Panc1 (cell line): ENCODE results near the gene PTPN9. TPM values are rescaled to one million over a fixed set of nuclear protein-coding genes. Genes with fewer than 3 reads are reported as not detected.
"Not testable (repeated sequence)": the region's sequence is repeated elsewhere in the genome, so short reads cannot be mapped to it uniquely, and the experiment has no call there.

Experiments used
- ATAC-seq: fragments of 200-7000 bp; cut with Tn5 transposase; 2 replicates; pipeline ENCODE4 v1.9.1; 2020; ENCODE audit warnings: mild to moderate bottlenecking, moderate library complexity
- BruUV-seq: library from RNA; stranded (reverse); fragments of 400-500 nt; replicated peaks from 2 replicates; lab custom pipeline; 2021; lab: Mats Ljungman, UMichigan
- CTCF ChIA-PET: fragments of 300-600 bp; sonication (Branson Sonifier 250); formaldehyde crosslinking; loops from one replicate; lab custom pipeline; 2022; ENCODE audit warnings: antibody characterized with exemption; lab: Charles Lee
- POLR2A ChIA-PET: fragments of 300-600 bp; sonication (Branson Sonifier 250); formaldehyde crosslinking; loops from one replicate; lab custom pipeline; 2022; ENCODE audit warnings: antibody characterized with exemption; lab: Charles Lee
- DNase-seq: peaks from one replicate; pipeline ENCODE4 v3.0.0-alpha.2; 2010; ENCODE audit warnings: low read depth, low spot score
- H3K27ac ChIP-seq: 2 replicates; pipeline ENCODE4 v1.5.1; 2011; ENCODE audit warnings: mild to moderate bottlenecking, low read length, inconsistent platforms
- H3K27me3 ChIP-seq: fragments of 200-500 bp; sonication (Bioruptor generic); 2 replicates; pipeline ENCODE4 v1.6.0; 2014; ENCODE audit warnings: low read length, inconsistent platforms; ENCODE audit not compliant: control insufficient read depth, insufficient read depth
- H3K36me3 ChIP-seq: fragments of 200-500 bp; sonication (Bioruptor generic); 2 replicates; pipeline ENCODE4 v1.5.1; 2014; ENCODE audit warnings: inconsistent platforms, mild to moderate bottlenecking, low read length, moderate library complexity; ENCODE audit not compliant: control insufficient read depth, insufficient read depth
- H3K4me1 ChIP-seq: 2 replicates; pipeline ENCODE4 v1.5.1; 2011; ENCODE audit warnings: inconsistent platforms, mild to moderate bottlenecking, low read length, moderate library complexity; ENCODE audit not compliant: control insufficient read depth, insufficient read depth
- H3K4me3 ChIP-seq, 2 experiments: 2 replicates each; pipeline ENCODE4 v1.5.1; 2011 to 2012; ENCODE audit warnings: low read depth in 2 of 2, low read length in 2 of 2, mild to moderate bottlenecking in 2 of 2, inconsistent platforms in 1 of 2, moderate library complexity in 1 of 2
- H3K9me3 ChIP-seq: fragments of 200-500 bp; sonication (Bioruptor generic); 2 replicates; pipeline ENCODE4 v1.5.1; 2014; ENCODE audit warnings: low read depth, mild to moderate bottlenecking, inconsistent platforms, low read length, moderate library complexity; ENCODE audit not compliant: control insufficient read depth, insufficient read depth
- POLR2AphosphoS5 ChIP-seq: IDR thresholded peaks from 2 replicates; pipeline ENCODE4 v1.6.1; 2012; ENCODE audit warnings: mild to moderate bottlenecking, low read depth, low read length, moderate library complexity
- SIN3A ChIP-seq: IDR thresholded peaks from 2 replicates; pipeline ENCODE4 v1.6.1; 2012; ENCODE audit warnings: low read depth, mild to moderate bottlenecking, low read length, moderate library complexity, borderline replicate concordance; ENCODE audit not compliant: insufficient read depth
- TCF7L2 ChIP-seq: IDR thresholded peaks from 2 replicates; pipeline ENCODE4 v1.6.1; 2011; ENCODE audit warnings: mild to moderate bottlenecking, low read depth, low read length, inconsistent platforms
- in situ Hi-C: cut with HindIII; loops from 2 replicates; pipeline ENCODE4 v1.10.0; 2016; ENCODE audit warnings: low sequenced_read_pairs, low pct_unique_long_range_greater_than_20kb
- intact Hi-C: fragments of 100-400 bp; cut with micrococcal nuclease; formaldehyde crosslinking; loops from one replicate; pipeline ENCODE4 v1.10.0; 2022; ENCODE audit not compliant: unreplicated experiment
- total RNA-seq: library from RNA; stranded (reverse); gene quantifications from one replicate; pipeline ENCODE4 v1.2.1, GENCODE V29; 2021; ENCODE audit not compliant: unreplicated experiment
- TF ChIP-seq, protein P1 (sequence below), 2 experiments: IDR thresholded peaks; 2 replicates each; pipeline ENCODE4 v1.6.1; 2011 to 2012; ENCODE audit warnings: low read depth in 2 of 2, control low read depth in 1 of 2, low read length in 1 of 2, mild to moderate bottlenecking in 1 of 2, moderate library complexity in 1 of 2; ENCODE audit not compliant: insufficient read depth in 1 of 2
- TF ChIP-seq, protein P2 (sequence below): fragments of 450-650 bp; IDR thresholded peaks from 2 replicates; pipeline ENCODE4 v1.5.1; 2017; ENCODE audit warnings: mild to moderate bottlenecking

Gene PTPN9
- total RNA-seq, 1 experiment from 2014 or later: 38.4 TPM

DNA sequence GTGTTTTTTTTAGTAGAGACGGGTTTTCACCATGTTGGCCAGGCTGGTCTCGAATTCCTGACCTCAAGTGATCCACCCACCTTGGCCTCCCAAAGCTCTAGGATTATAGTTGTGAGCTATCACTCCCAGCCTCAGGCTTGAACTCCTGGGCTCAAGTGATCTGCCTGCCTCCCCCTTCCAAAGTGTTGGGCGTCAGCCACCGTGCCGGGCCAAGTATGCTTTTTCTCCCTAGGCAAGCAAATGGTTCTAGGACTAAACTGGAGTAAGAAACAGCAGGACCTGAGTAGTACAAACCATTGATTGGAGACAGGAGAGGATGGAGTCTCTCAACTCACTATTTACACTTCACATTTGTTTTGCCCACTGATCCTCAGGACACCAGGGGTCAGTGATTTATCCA, 4.6 kb upstream of the PTPN9 start:
- no TSS peak for BruUV-seq
- in situ Hi-C loops (no loop called here), intact Hi-C loops (no loop called here)
- H3K27ac ChIP-seq: no peak overlapping the region
- H3K9me3 ChIP-seq: no peaks in the 10 kb centered on the region
- DNase-seq (no peak), ATAC-seq (no peak)
- TF ChIP-seq POLR2AphosphoS5 (no peak), TCF7L2 (no peak), SIN3A (no peak)
- TF ChIP-seq, protein P1, sequence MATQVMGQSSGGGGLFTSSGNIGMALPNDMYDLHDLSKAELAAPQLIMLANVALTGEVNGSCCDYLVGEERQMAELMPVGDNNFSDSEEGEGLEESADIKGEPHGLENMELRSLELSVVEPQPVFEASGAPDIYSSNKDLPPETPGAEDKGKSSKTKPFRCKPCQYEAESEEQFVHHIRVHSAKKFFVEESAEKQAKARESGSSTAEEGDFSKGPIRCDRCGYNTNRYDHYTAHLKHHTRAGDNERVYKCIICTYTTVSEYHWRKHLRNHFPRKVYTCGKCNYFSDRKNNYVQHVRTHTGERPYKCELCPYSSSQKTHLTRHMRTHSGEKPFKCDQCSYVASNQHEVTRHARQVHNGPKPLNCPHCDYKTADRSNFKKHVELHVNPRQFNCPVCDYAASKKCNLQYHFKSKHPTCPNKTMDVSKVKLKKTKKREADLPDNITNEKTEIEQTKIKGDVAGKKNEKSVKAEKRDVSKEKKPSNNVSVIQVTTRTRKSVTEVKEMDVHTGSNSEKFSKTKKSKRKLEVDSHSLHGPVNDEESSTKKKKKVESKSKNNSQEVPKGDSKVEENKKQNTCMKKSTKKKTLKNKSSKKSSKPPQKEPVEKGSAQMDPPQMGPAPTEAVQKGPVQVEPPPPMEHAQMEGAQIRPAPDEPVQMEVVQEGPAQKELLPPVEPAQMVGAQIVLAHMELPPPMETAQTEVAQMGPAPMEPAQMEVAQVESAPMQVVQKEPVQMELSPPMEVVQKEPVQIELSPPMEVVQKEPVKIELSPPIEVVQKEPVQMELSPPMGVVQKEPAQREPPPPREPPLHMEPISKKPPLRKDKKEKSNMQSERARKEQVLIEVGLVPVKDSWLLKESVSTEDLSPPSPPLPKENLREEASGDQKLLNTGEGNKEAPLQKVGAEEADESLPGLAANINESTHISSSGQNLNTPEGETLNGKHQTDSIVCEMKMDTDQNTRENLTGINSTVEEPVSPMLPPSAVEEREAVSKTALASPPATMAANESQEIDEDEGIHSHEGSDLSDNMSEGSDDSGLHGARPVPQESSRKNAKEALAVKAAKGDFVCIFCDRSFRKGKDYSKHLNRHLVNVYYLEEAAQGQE (IDR thresholded peaks at IDR 0.05; ENCODE audit: insufficient read depth in 1 of 2, low read depth in 2 of 2, low read length in 1 of 2): no peak
- TF ChIP-seq, protein P2, sequence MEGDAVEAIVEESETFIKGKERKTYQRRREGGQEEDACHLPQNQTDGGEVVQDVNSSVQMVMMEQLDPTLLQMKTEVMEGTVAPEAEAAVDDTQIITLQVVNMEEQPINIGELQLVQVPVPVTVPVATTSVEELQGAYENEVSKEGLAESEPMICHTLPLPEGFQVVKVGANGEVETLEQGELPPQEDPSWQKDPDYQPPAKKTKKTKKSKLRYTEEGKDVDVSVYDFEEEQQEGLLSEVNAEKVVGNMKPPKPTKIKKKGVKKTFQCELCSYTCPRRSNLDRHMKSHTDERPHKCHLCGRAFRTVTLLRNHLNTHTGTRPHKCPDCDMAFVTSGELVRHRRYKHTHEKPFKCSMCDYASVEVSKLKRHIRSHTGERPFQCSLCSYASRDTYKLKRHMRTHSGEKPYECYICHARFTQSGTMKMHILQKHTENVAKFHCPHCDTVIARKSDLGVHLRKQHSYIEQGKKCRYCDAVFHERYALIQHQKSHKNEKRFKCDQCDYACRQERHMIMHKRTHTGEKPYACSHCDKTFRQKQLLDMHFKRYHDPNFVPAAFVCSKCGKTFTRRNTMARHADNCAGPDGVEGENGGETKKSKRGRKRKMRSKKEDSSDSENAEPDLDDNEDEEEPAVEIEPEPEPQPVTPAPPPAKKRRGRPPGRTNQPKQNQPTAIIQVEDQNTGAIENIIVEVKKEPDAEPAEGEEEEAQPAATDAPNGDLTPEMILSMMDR: no peak
- POLR2A ChIA-PET: interaction anchor here (0.6 kb wide), 1 partner anchor 20 kb away, joined by 5 read pairs; no protein-coding TSS in a partner anchor
- no peaks in the 10 kb centered on the region; the same call in 1 of the 2 replicates for H3K36me3 ChIP-seq
- no peak overlapping the region for H3K4me3 ChIP-seq
- CTCF ChIA-PET: no interaction called here
- no peaks in the 10 kb centered on the region for H3K27me3 ChIP-seq
- H3K4me1 ChIP-seq: peaks cover 5% of the 10 kb centered on the region

DNA sequence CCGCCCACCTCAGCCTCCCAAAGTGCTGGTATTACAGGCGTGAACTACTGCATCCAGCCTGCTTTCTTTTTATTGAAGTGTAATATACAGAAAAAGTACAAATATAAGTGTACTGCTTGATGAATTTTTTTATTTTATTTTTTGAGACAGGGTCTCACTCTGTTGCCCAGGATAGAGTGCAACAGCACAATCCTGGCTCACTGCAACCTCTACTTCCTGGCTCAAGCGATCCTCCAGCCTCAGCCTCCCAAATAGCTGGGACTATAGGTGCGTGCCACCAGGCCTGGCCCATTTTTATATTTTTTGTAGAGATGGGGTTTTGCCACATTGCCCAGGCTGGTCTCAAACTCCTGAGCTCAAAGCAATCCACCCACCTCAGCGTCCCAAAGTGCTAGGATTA, 3.8 kb upstream of the PTPN9 start:
- in situ Hi-C loops, H3K4me1 ChIP-seq, H3K27ac ChIP-seq, H3K9me3 ChIP-seq, ATAC-seq, intact Hi-C loops, H3K4me3 ChIP-seq, H3K36me3 ChIP-seq, H3K27me3 ChIP-seq, DNase-seq, BruUV-seq, CTCF ChIA-PET, POLR2A ChIA-PET: not testable (repeated sequence)

DNA sequence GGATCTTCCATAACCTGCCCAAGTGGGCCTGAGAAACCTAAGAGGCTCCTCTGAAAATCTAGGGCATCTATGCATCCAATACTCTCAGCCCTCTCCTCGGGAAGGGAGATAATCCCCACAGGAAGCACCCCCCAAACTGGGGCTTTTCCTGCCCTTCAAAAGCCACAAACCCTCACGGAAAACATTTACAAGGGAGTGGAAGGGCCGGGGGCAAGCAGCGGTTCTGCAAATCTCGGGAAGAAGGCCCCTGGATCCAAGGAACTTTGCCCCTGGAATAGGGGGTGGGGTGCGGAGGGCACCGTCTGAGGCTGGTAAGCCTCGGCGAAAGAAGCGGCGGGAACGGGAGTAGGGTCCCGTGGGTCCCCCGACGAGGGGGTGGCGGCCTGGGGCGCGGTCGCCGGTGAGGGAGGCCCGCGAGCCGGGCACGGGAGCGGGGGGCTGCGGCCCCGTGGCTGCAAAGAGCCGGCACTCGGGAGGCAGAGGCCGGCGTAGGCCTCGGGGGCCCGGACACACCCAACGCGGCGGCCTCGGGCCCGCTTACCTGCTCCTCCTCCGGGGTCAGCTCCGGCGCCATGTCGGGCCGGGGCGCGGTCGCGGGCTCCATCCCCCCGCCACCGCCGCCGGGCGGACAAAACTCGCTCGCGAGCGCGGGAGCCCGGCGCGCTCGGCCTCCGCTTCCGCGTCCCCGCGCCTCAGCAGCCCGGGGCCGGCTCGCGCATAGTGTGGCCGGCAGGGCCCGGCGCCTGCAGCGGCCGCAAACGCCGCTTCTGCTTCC, 755 bp downstream of the PTPN9 start:
- H3K27ac ChIP-seq: peak overlapping the region; percentile 95
- H3K9me3 ChIP-seq: no peaks in the 10 kb centered on the region
- POLR2A ChIA-PET: interaction anchor here (0.6 kb wide), 2 partner anchors 28 to 294 kb away, joined by 3 read pairs; no protein-coding TSS in a partner anchor
- no TSS peak for BruUV-seq
- H3K36me3 ChIP-seq: no peaks in the 10 kb centered on the region; the same call in 1 of the 2 replicates
- intact Hi-C loops: no loop called here
- CTCF ChIA-PET: interaction anchor here (0.5 to 0.6 kb wide), 2 partner anchors 19 to 128 kb away, joined by 5 to 7 read pairs; no protein-coding TSS in a partner anchor
- in situ Hi-C loops: no loop called here
- peak; percentile 67 for ATAC-seq
- H3K27me3 ChIP-seq: no peaks in the 10 kb centered on the region
- H3K4me1 ChIP-seq: peaks cover 14% of the 10 kb centered on the region
- peak overlapping the region; percentile 86 to 98 for H3K4me3 ChIP-seq
- TF ChIP-seq SIN3A (peak; percentile 48; the same call in 1 of the 2 replicates), POLR2AphosphoS5 (no peak), TCF7L2 (no peak)
- TF ChIP-seq, protein P1 (IDR thresholded peaks at IDR 0.05; ENCODE audit: insufficient read depth in 1 of 2, low read depth in 2 of 2, low read length in 1 of 2): no peak
- no peak for DNase-seq
